ENCODE results near the gene YAP1.

YAP1 gene

GRCh38 chr11:102163368-102163767 lies 53.1 kb downstream of the YAP1 start:
- no peak for DNase-seq (ENCODE audit: low read depth)

GRCh38 chr11:102166175-102167064 lies 56.2 kb downstream of the YAP1 start:
- no peak for DNase-seq (ENCODE audit: low read depth)

GRCh38 chr11:102168481-102168880 lies 58.2 kb downstream of the YAP1 start:
- DNase-seq (ENCODE audit: low read depth) = no peak

GRCh38 chr11:102171101-102171500 lies 60.9 kb downstream of the YAP1 start:
- DNase-seq (ENCODE audit: low read depth) = no peak

GRCh38 chr11:102172127-102172848 lies 62.0 kb downstream of the YAP1 start:
- DNase-seq (ENCODE audit: low read depth) = no peak

- no peak for DNase-seq (ENCODE audit: low read depth)
Measured at GRCh38 chr11:102177126-102177525, 66.9 kb downstream of the YAP1 start.

- no peak for DNase-seq (ENCODE audit: low read depth)
Measured at GRCh38 chr11:102177974-102178631, 67.9 kb downstream of the YAP1 start.

- no peak for DNase-seq (ENCODE audit: low read depth)
Measured at GRCh38 chr11:102179371-102179770, 69.1 kb downstream of the YAP1 start.

GRCh38 chr11:102184269-102184987 lies 74.2 kb downstream of the YAP1 start:
- no peak for DNase-seq (ENCODE audit: low read depth)

- no peak for DNase-seq (ENCODE audit: low read depth)
Measured at GRCh38 chr11:102186551-102187191, 76.4 kb downstream of the YAP1 start.

GRCh38 chr11:102187416-102188151 lies 77.3 kb downstream of the YAP1 start:
- DNase-seq (ENCODE audit: low read depth) = no peak

- no peak for DNase-seq (ENCODE audit: low read depth)
Measured at GRCh38 chr11:102188488-102188887, 78.2 kb downstream of the YAP1 start.

GRCh38 chr11:102191832-102192231 lies 81.6 kb downstream of the YAP1 start:
- DNase-seq (ENCODE audit: low read depth) = no peak

GRCh38 chr11:102192349-102193066 lies 82.3 kb downstream of the YAP1 start:
- no peak for DNase-seq (ENCODE audit: low read depth)

GRCh38 chr11:102194257-102194656 lies 84.0 kb downstream of the YAP1 start:
- no peak for DNase-seq (ENCODE audit: low read depth)

- no peak for DNase-seq (ENCODE audit: low read depth)
Measured at GRCh38 chr11:102194990-102195389, 84.7 kb downstream of the YAP1 start.

GRCh38 chr11:102196351-102196750 lies 86.1 kb downstream of the YAP1 start:
- DNase-seq (ENCODE audit: low read depth) = no peak

- DNase-seq (ENCODE audit: low read depth) = no peak
Measured at GRCh38 chr11:102196816-102197215, 86.6 kb downstream of the YAP1 start.

GRCh38 chr11:102197670-102198139 lies 87.5 kb downstream of the YAP1 start:
- DNase-seq (ENCODE audit: low read depth) = no peak

GRCh38 chr11:102199673-102200072 lies 89.4 kb downstream of the YAP1 start:
- no peak for DNase-seq (ENCODE audit: low read depth)
